GM12891 (cell line): ENCODE measurements around the gene PLCL1.

Source experiments
- POLR2A ChIP-seq: IDR thresholded peaks from 2 replicates; pipeline ENCODE4 v1.6.1; 2011; ENCODE audit warnings: low read depth, low read length, control low read depth
- POLR2AphosphoS5 ChIP-seq: IDR thresholded peaks from 2 replicates; pipeline ENCODE4 v1.6.1; 2011; ENCODE audit warnings: low read depth, low read length, control low read depth
- TAF1 ChIP-seq: IDR thresholded peaks from 2 replicates; pipeline ENCODE4 v1.6.1; 2011; ENCODE audit warnings: low read depth, low read length, control low read depth

DNA sequence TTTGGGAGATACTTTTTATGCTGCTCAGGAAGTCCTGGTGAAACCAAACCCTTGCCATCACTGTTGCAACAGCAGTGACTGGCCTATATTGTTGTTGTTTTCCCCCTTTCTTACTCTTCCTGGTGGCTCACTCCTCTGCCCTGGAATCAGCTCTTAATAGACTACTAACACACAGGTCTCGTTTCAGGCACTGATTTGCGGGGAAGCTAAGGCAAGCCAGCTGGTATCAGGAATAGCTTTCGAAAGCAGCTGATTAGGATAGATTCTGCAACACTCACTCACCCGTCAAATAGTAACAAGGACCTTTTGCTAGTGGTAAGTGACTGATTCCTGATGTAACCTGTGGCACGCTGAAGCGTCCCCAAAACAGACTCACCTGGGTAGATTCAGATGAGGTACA lies 360.4 kb downstream of the PLCL1 start:
- TF ChIP-seq POLR2A (no peak), POLR2AphosphoS5 (no peak), TAF1 (no peak)
